Measurements from ENCODE around the gene HMCN2. TPM values are rescaled to one million over a fixed set of nuclear protein-coding genes. Genes with fewer than 3 reads are reported as not detected.

Gene HMCN2
- total RNA-seq, 5 donors from 2014 or later (not counting 1 experiment from before 2014, with no cell fraction given): 0.03 TPM; not detected in 4

GRCh38 chr9:130321539-130321938 lies 56.0 kb downstream of the HMCN2 start:
- ChIA-PET CTCF (no interaction called here), POLR2A (no interaction called here)
- 80% methylated on average over 13 of the region's 14 CpGs for WGBS (ENCODE audit: insufficient coverage)
- Histone ChIP-seq H3K27ac (ENCODE audit: low read length) (no peak overlapping the region), H3K9me3 (no peaks in the 10 kb centered on the region), H3K27me3 (replicated peaks in 1 of 2; ENCODE audit: control insufficient read depth in 2 of 2, extremely low read depth in 1 of 2, insufficient read depth in 2 of 2, low read length in 1 of 2) (peaks cover 3 to 63% of the 10 kb centered on the region in 2 experiments), H3K36me3 (ENCODE audit: control insufficient read depth in 2 of 2, extremely low read depth in 1 of 2, insufficient read depth in 1 of 2, low read length in 1 of 2) (no peaks in the 10 kb centered on the region), H3K4me1 (ENCODE audit: control insufficient read depth in 1 of 2, extremely low read depth in 1 of 2, insufficient read depth in 2 of 2, low read length in 2 of 2) (no peaks in the 10 kb centered on the region), H3K4me3 (ENCODE audit: control insufficient read depth in 1 of 2, extremely low read depth in 1 of 2, low read length in 1 of 2) (no peak overlapping the region)
- Mint-ChIP-seq H3K4me3 (no peak overlapping the region), H3K27me3 (peaks cover 53 to 74% of the 10 kb centered on the region in 2 donors), H3K4me1 (no peaks in the 10 kb centered on the region), H3K36me3 (no peaks in the 10 kb centered on the region), H3K27ac (no peak overlapping the region), H3K9me3 (no peaks in the 10 kb centered on the region)
- ATAC-seq (replicated peaks in 1 of 4) (no peak), DNase-seq (no peak)

DNA sequence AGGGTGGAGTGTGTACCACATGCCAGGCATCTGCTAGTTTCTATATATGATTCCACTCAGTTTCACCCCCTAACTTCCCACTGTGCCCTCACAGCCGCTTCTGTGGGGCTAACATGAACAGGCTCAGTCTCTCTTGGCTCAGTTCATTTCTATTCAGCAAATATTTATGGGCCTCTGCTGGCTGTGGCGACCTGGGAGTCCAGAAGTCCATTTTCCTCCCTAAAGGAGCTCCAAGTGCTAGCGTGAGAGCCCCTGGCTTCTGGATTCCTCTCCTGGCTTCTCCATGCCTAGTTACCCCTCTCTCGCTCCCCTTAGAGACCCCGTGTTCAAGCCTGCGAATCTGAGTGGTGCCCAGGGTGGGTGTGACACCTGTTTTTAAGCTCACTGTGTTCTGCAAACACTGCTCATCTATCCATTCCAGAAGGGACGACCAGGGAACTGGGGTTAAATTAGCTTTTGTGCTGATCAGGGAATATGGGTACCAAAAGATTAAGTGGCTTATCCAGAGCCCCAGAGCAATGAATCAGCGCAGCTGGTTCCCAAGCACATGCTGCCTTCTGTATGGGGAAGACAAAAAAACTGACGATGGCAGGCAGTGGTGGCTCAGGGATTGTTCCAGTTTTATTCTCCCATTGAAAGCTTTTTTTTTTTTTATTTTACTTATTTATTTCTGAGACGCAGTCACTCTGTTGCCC lies 57.6 kb downstream of the HMCN2 start:
- no peak overlapping the region for H3K4me3 ChIP-seq (ENCODE audit: control insufficient read depth in 1 of 2, extremely low read depth in 1 of 2, low read length in 1 of 2)
- no peak overlapping the region for H3K27ac Mint-ChIP-seq
- no peaks in the 10 kb centered on the region for H3K4me1 Mint-ChIP-seq
- H3K36me3 ChIP-seq (ENCODE audit: control insufficient read depth in 2 of 2, extremely low read depth in 1 of 2, insufficient read depth in 1 of 2, low read length in 1 of 2): no peaks in the 10 kb centered on the region
- ChIA-PET POLR2A (interaction anchor here in 1 of 2 donors (0.6 kb wide), 1 partner anchor 67 kb away, joined by 3 read pairs; no protein-coding TSS in a partner anchor), CTCF (no interaction called here)
- ATAC-seq (replicated peaks in 1 of 4) (no peak), DNase-seq (no peak)
- peaks cover 3 to 69% of the 10 kb centered on the region in 2 experiments for H3K27me3 ChIP-seq (replicated peaks in 1 of 2; ENCODE audit: control insufficient read depth in 2 of 2, extremely low read depth in 1 of 2, insufficient read depth in 2 of 2, low read length in 1 of 2)
- 58% methylated on average over 5 of the region's 10 CpGs for WGBS (ENCODE audit: insufficient coverage)
- no peaks in the 10 kb centered on the region for H3K9me3 Mint-ChIP-seq
- H3K4me1 ChIP-seq (ENCODE audit: control insufficient read depth in 1 of 2, extremely low read depth in 1 of 2, insufficient read depth in 2 of 2, low read length in 2 of 2): no peaks in the 10 kb centered on the region
- H3K36me3 Mint-ChIP-seq: no peaks in the 10 kb centered on the region
- H3K9me3 ChIP-seq: no peaks in the 10 kb centered on the region
- peaks cover 45 to 63% of the 10 kb centered on the region in 2 donors for H3K27me3 Mint-ChIP-seq
- H3K27ac ChIP-seq (ENCODE audit: low read length): no peak overlapping the region
- no peak overlapping the region for H3K4me3 Mint-ChIP-seq

DNA sequence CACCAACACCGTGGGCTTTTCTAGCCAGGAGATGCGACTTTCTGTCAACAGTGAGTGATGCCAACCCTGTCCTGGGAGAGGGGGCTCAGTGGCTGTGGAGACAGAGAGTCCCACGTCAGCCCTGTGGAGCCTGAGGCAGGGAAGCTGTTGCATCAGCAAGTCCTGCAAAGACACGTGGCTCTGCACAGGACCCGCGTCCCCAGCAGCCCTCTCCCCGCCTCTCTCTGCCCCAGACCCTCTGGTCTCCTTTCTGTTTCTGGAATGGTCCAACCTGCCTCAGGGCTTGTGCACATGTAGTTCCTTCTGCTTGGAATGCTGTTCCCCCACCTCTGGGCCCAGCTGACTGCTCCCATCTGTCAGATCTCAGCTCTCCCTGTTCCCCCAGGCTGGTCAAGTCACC lies 60.4 kb downstream of the HMCN2 start:
- Histone ChIP-seq H3K27me3 (replicated peaks in 1 of 2; ENCODE audit: control insufficient read depth in 2 of 2, extremely low read depth in 1 of 2, insufficient read depth in 2 of 2, low read length in 1 of 2) (peaks cover 0 to 65% of the 10 kb centered on the region in 2 experiments), H3K4me1 (ENCODE audit: control insufficient read depth in 1 of 2, extremely low read depth in 1 of 2, insufficient read depth in 2 of 2, low read length in 2 of 2) (no peaks in the 10 kb centered on the region), H3K27ac (ENCODE audit: low read length) (no peak overlapping the region), H3K9me3 (no peaks in the 10 kb centered on the region), H3K36me3 (ENCODE audit: control insufficient read depth in 2 of 2, extremely low read depth in 1 of 2, insufficient read depth in 1 of 2, low read length in 1 of 2) (no peaks in the 10 kb centered on the region), H3K4me3 (ENCODE audit: control insufficient read depth in 1 of 2, extremely low read depth in 1 of 2, low read length in 1 of 2) (no peak overlapping the region)
- Mint-ChIP-seq H3K36me3 (no peaks in the 10 kb centered on the region), H3K9me3 (no peaks in the 10 kb centered on the region), H3K4me3 (no peak overlapping the region), H3K4me1 (peaks cover 0 to 2% (median 0%) of the 10 kb centered on the region in 3 donors), H3K27me3 (peaks cover 53 to 71% of the 10 kb centered on the region in 2 donors), H3K27ac (no peak overlapping the region)
- POLR2A ChIA-PET: interaction anchor here in 1 of 2 donors (0.6 kb wide), 1 partner anchor 432 kb away, joined by 4 read pairs; no protein-coding TSS in a partner anchor
- ATAC-seq (replicated peaks in 1 of 4): no peak
- CTCF ChIA-PET: no interaction called here
- no peak for DNase-seq
- 83% methylated on average over 7 of the region's 7 CpGs for WGBS (ENCODE audit: insufficient coverage)

- H3K9me3 Mint-ChIP-seq: no peaks in the 10 kb centered on the region
- no peak for DNase-seq
- Histone ChIP-seq H3K9me3 (no peaks in the 10 kb centered on the region), H3K36me3 (ENCODE audit: control insufficient read depth in 2 of 2, extremely low read depth in 1 of 2, insufficient read depth in 1 of 2, low read length in 1 of 2) (no peaks in the 10 kb centered on the region), H3K27me3 (replicated peaks in 1 of 2; ENCODE audit: control insufficient read depth in 2 of 2, extremely low read depth in 1 of 2, insufficient read depth in 2 of 2, low read length in 1 of 2) (peaks cover 0 to 69% of the 10 kb centered on the region in 2 experiments), H3K4me3 (ENCODE audit: control insufficient read depth in 1 of 2, extremely low read depth in 1 of 2, low read length in 1 of 2) (no peak overlapping the region), H3K27ac (ENCODE audit: low read length) (no peak overlapping the region), H3K4me1 (ENCODE audit: control insufficient read depth in 1 of 2, extremely low read depth in 1 of 2, insufficient read depth in 2 of 2, low read length in 2 of 2) (no peaks in the 10 kb centered on the region)
- H3K27ac Mint-ChIP-seq: no peak overlapping the region
- H3K4me1 Mint-ChIP-seq: peaks cover 0 to 2% (median 0%) of the 10 kb centered on the region in 3 donors
- H3K27me3 Mint-ChIP-seq: peaks cover 49 to 70% of the 10 kb centered on the region in 2 donors
- H3K36me3 Mint-ChIP-seq: no peaks in the 10 kb centered on the region
- no peak overlapping the region for H3K4me3 Mint-ChIP-seq
- 79% methylated on average over 15 of the region's 15 CpGs for WGBS (ENCODE audit: insufficient coverage)
- no peak for ATAC-seq (replicated peaks in 1 of 4)
- ChIA-PET POLR2A (no interaction called here), CTCF (no interaction called here)
Observed at GRCh38 chr9:130327070-130327780, 61.7 kb downstream of the HMCN2 start.

- no peak overlapping the region for H3K27ac Mint-ChIP-seq
- Histone ChIP-seq H3K4me1 (ENCODE audit: control insufficient read depth in 1 of 2, extremely low read depth in 1 of 2, insufficient read depth in 2 of 2, low read length in 2 of 2) (no peaks in the 10 kb centered on the region), H3K36me3 (ENCODE audit: control insufficient read depth in 2 of 2, extremely low read depth in 1 of 2, insufficient read depth in 1 of 2, low read length in 1 of 2) (no peaks in the 10 kb centered on the region), H3K27ac (ENCODE audit: low read length) (no peak overlapping the region), H3K27me3 (replicated peaks in 1 of 2; ENCODE audit: control insufficient read depth in 2 of 2, extremely low read depth in 1 of 2, insufficient read depth in 2 of 2, low read length in 1 of 2) (peaks cover 0 to 71% of the 10 kb centered on the region in 2 experiments), H3K9me3 (no peaks in the 10 kb centered on the region), H3K4me3 (ENCODE audit: control insufficient read depth in 1 of 2, extremely low read depth in 1 of 2, low read length in 1 of 2) (no peak overlapping the region)
- 80% methylated on average over 10 of the region's 19 CpGs for WGBS (ENCODE audit: insufficient coverage)
- H3K36me3 Mint-ChIP-seq: no peaks in the 10 kb centered on the region
- DNase-seq (no peak), ATAC-seq (replicated peaks in 1 of 4) (no peak)
- ChIA-PET CTCF (no interaction called here), POLR2A (no interaction called here)
- peaks cover 0 to 2% (median 0%) of the 10 kb centered on the region in 3 donors for H3K4me1 Mint-ChIP-seq
- no peaks in the 10 kb centered on the region for H3K9me3 Mint-ChIP-seq
- H3K4me3 Mint-ChIP-seq: no peak overlapping the region
- peaks cover 46 to 70% of the 10 kb centered on the region in 2 donors for H3K27me3 Mint-ChIP-seq
Observed at GRCh38 chr9:130327781-130328348, 62.3 kb downstream of the HMCN2 start.

- peaks cover 0 to 75% of the 10 kb centered on the region in 2 experiments for H3K27me3 ChIP-seq (replicated peaks in 1 of 2; ENCODE audit: control insufficient read depth in 2 of 2, extremely low read depth in 1 of 2, insufficient read depth in 2 of 2, low read length in 1 of 2)
- H3K36me3 ChIP-seq (ENCODE audit: control insufficient read depth in 2 of 2, extremely low read depth in 1 of 2, insufficient read depth in 1 of 2, low read length in 1 of 2): no peaks in the 10 kb centered on the region
- ChIA-PET POLR2A (no interaction called here), CTCF (no interaction called here)
- Mint-ChIP-seq H3K4me3 (no peak overlapping the region), H3K36me3 (no peaks in the 10 kb centered on the region), H3K4me1 (peaks cover 0 to 2% (median 0%) of the 10 kb centered on the region in 3 donors), H3K9me3 (no peaks in the 10 kb centered on the region), H3K27me3 (peaks cover 42 to 68% of the 10 kb centered on the region in 2 donors), H3K27ac (no peak overlapping the region)
- no peak overlapping the region for H3K4me3 ChIP-seq (ENCODE audit: control insufficient read depth in 1 of 2, extremely low read depth in 1 of 2, low read length in 1 of 2)
- no peak overlapping the region for H3K27ac ChIP-seq (ENCODE audit: low read length)
- DNase-seq (no peak), ATAC-seq (replicated peaks in 1 of 4) (no peak)
- WGBS (ENCODE audit: insufficient coverage): 75% methylated on average over 1 of the region's 15 CpGs
- no peaks in the 10 kb centered on the region for H3K4me1 ChIP-seq (ENCODE audit: control insufficient read depth in 1 of 2, extremely low read depth in 1 of 2, insufficient read depth in 2 of 2, low read length in 2 of 2)
- H3K9me3 ChIP-seq: no peaks in the 10 kb centered on the region
Observed at GRCh38 chr9:130328349-130328801, 62.8 kb downstream of the HMCN2 start.

All from T-cell (primary cell).